NCI-H748 (cell line): ENCODE data around the gene NKD1.

ENCODE experiments used
- DNase-seq: peaks from one replicate; lab custom pipeline; 2025; ENCODE audit not compliant: unreplicated experiment; lab: John Stamatoyannopoulos, UW

The NKD1 gene

DNA sequence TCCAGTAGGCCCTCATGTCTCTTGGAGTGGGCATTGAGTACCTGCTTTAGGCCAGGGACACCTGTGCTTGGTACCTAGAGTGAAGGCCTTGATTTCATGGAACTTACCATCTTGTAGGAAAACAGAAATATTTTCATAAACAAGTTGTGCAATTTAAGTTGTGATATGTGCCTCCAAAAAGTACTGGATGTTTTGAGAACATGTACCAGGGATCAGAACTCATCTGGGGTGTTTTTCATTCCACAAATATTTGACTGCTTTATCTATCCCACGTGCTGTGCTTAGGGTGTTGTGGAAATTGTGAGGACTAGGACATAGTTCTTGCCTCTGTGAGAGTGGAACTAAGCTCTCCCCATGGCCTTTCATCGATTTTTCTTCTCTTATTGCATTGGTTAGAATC is 8.8 kb downstream of the NKD1 start:
- no peak for DNase-seq

DNA sequence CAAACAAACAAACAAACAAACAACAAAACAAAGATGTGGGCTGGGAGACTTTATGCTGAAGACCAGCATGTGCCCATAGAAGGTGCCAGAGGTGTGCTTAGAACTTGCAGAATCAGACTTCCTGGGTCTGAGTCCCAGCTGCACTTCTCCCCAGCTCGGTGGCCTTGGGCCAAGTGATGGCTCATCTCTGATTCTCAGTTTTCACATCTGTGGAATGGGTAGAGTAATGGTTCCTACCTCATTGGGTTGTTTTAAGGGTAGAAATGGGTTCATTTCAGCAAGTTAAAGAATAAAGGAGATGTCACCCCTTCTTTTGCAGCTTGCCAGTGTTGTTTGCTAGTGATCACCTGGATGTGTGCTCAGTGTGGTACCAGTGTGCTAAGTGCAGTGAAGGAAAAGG is 10.7 kb downstream of the NKD1 start:
- DNase-seq = no peak

DNA sequence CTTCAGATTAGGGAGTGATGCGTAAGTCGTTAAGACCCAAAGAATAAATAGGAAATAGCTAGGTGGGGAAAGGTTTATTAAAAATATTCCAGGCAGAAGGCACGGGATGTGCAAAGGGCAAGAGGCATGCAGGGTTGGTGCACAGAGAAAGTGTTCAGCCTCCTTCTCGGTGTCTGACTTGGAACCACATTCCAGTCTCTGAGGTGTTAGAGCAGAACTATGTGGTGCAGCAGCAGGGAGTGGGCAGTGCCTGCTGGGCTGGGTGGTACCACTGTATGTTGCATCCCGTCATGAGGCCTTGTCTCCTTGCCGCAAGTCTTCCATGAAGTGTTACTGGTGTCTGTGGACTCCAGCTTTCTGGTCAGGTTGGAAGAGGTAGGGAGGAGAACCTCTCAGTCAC is 11.1 kb downstream of the NKD1 start:
- DNase-seq = no peak

DNA sequence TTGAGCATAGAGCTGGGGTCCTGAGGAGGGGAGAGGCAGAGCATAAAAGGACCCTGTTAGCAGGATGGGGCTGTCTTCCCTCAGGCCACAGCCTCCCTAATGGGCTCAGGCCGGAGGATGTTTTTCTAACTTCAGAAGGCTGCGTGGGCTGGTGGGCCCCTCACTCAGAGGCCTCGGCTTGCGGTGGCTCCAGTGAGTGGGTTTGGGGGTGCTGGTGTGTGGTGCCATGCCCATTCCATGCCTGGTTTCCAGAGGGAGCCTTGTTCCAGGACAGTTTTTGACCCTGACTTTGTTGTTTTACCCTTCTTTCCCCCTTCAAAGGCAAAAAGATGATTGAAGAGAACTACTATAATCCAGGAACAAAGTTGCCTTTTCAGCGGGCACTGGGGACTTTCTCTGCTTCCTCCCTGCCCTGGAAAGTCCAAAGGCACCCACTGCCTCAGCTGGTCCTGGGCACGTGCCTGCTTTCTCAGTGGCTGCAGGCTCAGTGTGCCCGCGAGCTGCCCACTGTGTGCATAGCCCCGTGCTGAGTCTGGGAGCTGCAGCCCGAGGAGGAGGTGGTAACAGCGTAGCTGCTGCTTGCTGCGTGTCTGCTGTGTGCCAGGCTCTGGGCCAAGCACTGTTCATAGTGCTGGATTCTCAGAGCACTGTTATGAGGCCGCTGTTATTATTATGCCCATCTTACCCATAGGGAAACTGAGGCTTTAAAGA is 11.8 kb downstream of the NKD1 start:
- no peak for DNase-seq

DNA sequence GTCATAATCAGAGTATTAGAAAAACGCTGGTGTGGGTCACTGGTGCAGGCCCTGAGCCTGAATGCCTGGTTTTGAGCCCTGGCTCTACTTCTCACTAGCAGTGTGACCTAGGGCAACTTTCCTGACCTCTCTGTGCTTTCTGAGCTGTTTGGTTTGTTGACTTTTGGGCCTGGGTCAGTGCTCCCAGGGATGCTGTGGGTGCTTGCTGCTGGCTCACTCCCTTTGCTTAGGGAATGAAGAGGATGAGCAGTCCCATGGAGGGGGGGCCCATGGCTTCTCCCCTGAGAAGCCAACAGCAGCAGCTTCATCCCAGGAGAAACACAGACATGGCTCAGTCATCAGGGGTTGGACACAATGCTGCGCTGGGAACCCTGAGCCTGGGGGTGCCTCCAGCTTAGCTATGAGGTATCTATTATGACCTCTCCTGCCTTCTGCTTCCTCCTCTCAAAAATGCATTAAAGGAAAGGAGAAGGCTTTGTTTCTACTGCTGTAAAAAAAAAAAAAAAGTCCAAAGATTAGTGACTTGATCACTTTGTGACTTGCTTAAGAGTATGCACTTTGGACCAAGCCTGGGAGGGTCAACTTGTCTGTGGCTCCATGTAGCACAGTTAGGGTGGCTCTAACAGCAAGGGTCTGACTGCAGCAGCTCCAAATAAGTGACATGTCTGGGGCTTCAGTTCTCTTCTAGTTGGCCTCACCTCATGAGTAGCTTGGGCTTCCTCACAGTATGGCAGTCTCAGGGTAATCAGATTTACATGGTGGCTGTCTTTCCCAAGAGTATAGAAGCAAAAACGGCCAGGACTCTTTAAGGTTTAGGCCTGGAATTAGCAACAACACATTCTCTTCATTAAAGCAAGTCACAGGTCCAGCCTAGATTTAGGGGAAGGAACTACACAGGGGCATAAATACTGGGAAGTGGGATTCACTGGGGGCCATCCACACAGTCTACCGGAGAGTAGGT is 13.0 kb downstream of the NKD1 start:
- DNase-seq = no peak

DNA sequence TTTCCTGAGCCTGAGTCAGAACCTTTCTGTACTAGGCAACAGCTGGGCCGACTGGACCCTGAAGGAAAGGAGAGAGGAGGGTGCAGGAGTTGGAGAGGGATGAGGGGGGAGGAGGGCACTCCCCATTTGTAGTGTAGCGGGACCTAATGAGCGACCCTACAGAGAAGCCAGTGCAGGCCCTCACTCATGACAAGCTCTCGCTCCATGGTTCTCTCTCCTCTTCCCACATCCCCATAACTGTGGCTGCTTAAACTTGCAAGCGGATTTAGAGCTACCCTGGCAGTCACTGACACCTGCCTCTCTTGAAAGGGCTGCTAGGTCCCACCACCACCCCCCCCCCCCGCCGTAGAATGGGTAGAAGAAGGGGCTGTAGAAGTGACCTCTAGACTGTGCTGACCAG is 14.5 kb downstream of the NKD1 start:
- DNase-seq = no peak

DNA sequence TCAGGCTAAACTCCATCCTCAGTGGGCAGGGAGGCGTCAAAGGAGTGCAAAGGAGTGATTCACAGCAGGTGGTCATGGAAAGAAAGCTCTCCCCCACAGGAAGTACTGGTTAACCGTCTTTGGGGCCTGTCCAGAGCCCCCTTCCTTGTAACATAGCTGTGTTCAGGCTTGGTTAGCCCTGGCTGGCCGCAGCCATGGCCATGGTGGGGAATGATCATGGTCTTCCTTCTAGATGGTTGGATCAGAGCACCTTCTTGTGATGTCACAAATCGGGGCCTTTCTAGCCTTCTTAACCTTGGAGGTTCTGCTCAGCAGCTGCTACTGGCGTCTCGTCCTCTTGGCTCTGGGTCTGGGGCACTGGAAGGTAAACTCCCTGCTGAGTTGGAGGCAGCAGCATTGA is 15.8 kb downstream of the NKD1 start:
- DNase-seq = no peak

DNA sequence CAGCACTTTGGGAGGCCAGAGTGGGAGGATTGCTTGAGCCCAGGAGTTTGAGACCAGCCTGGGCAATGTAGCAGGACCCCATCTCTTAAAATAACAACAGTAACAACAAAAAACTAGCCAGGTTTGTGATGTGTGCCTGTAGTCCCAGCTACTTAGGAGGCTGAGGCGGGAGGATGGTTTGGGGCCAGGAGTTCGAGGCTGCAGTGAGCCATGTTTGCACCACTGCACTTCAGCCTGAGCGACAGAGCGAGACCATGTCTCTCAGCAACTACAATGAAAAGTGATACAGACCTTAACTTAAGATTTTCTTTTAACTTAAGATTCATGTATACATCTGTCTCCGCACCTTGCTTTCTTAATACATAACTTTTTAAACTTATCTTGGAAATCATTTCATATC is 17.2 kb downstream of the NKD1 start:
- DNase-seq = no peak

DNA sequence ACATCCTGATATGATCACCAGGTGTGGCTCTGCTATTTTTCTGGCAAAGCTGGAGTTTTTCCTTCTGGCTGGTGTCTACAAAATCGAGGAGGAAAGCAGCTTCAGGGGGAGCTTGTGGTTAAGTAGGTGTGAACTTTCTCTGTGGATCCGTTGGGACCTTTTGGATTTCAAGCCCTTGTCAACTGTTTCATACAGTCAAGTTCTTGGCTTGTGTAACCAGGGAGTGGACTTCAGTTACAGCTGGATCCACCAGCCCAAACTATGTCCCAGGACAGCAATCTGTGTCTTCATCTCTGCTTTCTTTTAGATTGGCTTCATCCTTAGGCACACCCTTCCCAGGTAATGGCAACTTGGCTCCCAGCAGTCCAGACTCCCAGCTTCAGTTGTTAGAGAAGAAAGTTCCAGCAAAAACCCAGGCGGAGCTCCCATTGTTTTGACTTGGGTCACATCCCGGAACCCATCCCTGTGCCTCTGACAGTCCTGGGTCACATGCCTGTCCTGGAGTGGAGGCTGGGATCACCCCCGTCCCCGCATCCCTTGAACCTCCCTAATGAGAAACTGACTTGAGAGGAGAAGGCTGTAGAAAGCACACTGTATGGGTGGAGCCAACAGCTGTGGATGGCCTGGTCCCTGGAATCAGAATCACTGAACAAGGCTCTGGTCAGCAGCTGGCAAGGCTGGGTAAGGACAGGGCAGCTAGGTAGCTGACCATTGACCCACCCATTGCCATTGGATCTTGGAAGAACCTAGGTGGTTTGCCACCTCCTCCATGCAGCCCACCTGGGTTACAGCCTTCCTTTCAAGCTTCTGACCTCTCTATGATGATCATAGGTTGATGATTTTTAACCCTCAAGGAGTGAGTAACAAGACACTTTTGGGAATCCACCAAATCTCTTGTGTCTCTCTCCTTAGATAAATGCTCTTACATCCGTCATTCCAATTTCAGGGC is 18.1 kb downstream of the NKD1 start:
- DNase-seq = no peak

DNA sequence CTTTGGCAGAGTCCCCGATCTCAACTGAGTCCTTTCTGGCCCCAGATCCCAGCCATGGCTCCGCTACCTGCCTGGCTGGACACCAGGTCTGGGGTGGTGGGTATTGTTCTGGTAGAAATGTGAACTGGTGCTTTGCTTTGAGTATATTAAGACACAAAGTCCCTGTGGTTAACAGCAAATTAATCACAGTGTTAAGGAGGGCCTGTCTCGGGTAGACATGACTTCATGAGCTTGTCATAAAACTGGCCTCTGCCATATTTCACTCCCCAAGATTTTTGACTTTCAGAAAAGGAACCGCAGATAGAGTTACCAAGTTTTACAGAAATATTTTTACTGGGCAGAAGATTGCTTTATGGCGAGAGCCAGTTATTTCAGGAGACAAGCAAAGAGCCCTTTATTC is 19.5 kb downstream of the NKD1 start:
- DNase-seq = no peak

DNA sequence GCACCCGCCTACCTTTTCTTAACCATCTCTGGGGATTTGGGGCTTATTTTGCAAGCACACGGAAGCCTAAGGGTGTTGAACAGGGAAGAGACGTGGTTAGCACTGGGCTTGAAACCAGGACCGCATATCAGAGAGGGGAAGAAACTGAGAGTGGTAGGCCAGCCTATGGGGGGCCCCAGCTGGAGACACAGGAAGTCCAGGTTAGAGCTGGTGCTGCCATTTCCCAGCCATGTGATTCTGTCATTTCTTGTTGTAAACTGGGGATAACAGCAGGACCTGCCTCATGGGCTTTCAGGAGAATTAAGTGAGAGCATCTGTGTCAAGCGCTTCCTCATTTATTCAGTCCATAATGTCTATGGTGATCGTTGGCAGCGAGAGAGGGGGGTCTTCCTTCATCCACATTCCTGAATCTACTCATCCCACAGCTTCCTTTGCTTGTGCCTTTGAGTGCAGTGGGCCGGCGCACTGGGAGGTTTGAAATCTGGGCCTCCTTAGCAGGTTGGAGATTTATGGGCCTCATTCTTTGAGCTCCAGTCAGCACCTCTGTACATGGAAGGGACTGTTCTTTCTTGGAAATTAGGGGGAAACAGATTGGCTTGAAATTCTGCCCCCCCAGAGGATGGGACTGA is 20.1 kb downstream of the NKD1 start:
- no peak for DNase-seq

DNA sequence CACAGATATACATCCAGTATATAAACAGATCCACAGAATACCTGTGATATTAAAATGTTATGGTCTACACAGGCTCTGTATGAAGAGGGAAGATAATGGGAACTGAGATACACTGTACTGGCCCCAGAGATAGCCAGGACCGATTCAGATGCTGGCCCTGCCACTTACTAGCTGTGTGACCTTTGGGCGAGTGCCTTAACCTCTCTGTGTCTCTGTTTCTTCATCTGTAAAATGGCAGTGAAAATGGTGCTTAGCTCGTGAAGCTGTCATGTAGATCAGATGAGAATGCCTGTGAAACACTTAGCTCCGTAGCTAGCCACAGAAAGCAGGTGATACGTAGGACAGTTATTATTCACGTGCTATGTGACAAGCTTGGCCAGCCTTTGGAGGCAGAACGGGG is 22.2 kb downstream of the NKD1 start:
- no peak for DNase-seq

DNA sequence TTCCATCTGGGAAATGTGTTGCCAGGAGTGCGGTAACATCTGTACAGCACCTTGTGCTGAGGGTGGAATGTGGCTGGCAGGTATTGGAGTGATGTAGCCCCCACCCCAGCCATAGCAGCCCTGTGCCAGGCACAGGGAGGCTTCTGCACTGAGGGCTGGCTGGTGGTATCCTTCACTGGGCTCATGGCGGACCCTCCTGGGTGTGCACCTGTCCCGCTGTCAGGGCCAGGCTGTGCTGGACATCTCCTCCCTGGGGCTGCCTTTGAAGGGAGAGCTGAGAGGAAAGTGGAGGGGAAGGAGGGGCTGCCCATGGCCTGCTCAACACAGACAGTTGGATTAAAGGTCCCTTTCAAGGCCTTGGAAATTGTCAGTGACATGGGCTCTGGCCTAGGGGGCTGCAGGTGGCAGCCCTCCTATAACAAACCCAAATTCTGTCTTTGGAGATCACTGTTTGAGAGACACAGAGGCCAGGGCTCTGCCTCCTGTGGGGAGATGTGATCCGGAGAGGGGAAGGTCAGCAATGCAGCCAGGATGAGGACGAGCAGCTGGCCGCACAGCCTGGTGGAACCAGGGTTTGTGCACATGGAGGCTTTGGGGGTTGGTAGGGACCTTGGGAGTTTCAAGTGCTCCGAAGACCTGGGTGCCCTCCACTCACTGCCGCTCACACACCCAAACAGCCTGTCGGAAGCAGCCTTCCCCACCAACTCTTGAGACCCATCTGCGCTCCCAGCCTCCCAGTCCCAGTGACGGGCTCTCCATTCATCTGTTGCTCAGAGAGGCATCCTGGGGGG is 22.8 kb downstream of the NKD1 start:
- no peak for DNase-seq

DNA sequence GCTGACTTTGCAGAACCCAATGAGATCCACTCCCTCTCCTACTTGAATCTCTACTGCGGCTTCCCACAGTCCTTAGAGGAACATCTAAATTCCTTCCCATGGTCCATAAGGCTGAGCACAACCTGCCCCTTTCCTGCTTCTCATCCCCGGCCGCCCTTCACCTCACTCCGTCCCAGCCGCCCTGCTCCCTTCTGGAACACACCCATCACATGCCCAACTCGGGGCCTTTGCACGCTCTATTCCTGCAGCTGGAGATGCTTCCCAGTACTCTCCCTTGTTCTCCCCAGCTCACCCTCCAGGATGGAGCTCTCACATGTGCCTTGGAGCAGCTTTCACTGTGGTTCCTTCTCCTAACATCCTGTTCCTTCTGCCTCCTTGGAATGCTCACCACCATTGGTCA is 23.6 kb downstream of the NKD1 start:
- no peak for DNase-seq

DNA sequence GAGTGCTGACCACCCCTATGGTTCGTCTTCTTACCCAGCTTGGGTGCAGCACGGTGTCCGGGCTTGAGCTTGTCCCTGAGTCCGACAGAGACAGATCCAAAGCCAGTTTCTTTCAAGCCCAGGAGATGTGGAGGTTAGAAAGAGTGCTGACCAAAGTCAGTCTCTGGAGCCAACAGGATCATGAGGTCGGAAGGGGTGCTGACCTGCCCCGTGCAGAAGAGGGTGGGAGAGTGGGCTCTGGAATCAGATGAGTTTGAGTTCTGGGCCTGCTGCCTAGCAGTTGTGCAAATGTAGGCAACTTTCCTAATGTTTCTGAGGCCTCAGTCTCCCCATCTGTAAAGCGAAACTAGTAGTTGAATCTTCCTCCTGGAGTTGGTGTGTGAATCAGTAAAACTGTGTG is 24.5 kb downstream of the NKD1 start:
- no peak for DNase-seq

DNA sequence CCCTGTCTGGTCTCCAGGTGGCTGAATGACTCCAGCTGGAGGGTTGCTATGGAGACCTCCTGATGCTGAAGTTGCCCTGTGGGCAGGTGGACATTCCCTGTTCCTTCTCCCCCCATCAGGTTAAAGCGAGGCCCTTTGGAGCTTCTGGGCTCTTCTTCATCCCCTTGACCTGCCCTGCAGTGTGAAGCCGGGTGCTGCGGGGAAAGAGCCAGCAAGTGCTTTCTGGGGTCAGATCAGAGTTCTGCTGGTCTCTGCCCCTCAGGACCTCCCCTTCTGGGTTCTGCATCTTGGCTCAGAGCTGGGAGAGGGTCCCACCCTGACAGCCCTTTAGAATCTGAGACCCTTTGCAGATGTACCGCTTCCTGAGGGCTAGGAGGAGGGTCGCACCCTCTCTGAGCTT is 25.1 kb downstream of the NKD1 start:
- peak; percentile 15 for DNase-seq

DNA sequence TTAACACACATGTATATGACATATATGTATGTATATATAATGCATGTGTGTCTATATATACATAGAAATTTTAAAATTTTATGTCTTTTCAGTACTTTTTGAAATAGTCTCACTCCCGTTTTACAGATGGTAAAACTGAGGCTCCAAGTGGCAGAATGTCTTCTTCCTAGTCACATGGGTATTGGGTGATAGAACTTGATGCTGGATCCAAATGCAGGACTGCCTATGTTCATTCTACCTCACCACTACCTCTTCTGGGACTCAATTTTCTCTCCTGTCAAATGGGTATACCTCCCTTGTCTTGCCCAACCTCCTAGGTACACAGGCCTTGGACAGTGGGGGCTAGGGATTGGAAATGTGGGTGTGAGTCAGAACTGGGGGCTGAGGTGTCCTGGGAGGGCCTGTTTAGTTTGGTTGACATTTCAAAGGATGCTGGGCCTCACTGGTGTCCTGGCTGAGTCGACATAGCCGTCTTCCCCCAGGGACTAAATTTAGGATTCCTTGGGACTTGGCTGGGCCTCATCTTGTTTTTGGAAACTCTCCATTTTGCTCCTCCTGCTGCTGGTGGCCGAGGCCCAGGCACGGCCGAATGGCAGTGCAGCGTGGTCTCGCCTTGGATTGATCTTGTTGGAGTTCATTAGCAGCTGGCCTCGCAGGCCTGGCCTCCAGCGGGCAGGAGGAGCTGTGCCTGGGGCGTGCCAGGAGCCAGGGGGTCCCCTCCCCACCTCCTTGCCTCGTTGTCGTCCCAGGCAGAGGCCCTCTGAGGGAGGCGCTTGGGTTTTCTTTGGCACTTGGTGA is 25.9 kb downstream of the NKD1 start:
- DNase-seq = no peak

DNA sequence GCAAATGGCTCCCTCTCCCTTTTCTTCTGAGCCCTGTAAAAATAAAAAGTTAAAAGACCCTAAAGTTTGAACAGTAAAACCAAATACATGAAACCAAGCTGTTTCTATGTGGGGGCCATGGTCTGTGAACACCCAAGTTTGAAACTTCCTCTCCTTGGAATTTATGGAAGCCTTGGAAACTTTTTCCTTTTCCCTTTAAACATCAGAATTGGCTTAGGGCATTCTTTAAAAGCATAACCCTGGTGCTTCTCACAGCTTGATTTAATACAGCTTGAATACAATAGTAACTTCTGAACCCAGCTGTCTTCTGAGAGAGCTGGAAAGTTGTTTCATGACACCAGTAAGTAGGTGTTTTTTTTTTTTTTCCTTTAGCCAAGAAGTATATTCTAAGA is 26.5 kb downstream of the NKD1 start:
- no peak for DNase-seq

DNA sequence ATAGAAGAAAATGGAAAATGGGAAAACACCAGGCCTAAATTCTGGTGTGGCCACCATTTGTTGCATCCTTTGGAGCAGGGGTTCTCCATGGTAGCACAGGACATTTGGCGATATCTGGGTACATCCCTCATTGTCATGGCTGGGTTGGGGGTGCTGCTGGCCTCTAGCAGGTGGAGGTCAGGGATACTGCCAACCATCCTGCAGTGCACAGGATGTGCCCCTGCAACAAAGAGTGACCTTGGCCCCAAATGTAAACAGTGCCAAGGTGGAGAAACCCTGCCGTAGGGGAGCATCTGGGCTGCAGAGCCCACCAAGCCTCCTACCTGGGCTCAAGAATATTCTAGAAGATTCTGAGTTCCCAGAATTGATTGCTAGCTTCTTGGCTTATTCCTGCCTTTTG is 27.5 kb downstream of the NKD1 start:
- DNase-seq = no peak
